Suprapubic skin (tissue), 4 donors: Measurements from ENCODE around the gene SLC9A8.
"Not testable (repeated sequence)": the region's sequence is repeated elsewhere in the genome, so short reads cannot be mapped to it uniquely, and the experiment has no call there.

Source experiments
- EP300 ChIP-seq: sonication (generic); formaldehyde crosslinking; IDR thresholded peaks from one replicate; pipeline ENCODE4 v1.6.1; 2017; ENCODE audit warnings: antibody characterized with exemption
- POLR2AphosphoS5 ChIP-seq, 3 donors: sonication (generic); formaldehyde crosslinking; IDR thresholded peaks; one replicate each; pipeline ENCODE4 v1.6.1; 2017; ENCODE audit warnings: antibody characterized with exemption in 3 of 3
- TF ChIP-seq, protein P1 (sequence below), 2 donors: fragments of 200-600 bp in 1 of 2; fragments of 450-650 bp in 1 of 2; sonication (generic) in 1 of 2; IDR thresholded peaks; one replicate each; pipeline ENCODE4 v1.5.1; 2016 to 2019; ENCODE audit warnings: antibody characterized with exemption in 2 of 2, mild to moderate bottlenecking in 1 of 2, moderate library complexity in 1 of 2

DNA sequence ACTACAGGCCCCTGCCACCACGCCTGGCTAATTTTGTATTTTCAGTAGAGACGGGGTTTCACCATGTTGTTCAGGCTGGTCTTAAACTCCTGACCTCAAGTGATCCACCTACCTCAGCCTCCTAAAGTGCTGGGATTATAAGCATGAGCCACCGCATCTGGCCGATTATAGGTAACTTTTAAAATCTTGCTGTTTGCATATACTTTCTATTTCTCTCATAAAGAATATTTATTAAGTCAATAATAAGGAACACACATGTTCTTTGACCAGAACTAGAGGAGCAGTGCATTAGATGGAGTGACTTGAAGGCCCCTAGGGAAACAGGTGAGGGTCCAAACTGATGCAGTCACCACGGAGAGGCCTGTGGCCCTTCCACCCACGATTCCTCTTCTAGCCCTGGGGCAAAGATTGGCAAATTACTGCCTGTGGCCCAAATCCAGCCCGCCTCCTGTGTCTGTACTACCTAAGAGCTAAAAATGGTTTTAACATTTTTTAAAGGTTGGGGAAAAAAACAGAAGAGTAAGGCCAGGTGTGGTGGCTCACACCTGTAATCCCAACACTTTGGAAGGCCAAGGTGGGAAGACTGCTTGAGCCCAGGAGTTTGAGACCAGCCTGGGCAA lies 83.0 kb downstream of the SLC9A8 start:
- TF ChIP-seq, protein P1, sequence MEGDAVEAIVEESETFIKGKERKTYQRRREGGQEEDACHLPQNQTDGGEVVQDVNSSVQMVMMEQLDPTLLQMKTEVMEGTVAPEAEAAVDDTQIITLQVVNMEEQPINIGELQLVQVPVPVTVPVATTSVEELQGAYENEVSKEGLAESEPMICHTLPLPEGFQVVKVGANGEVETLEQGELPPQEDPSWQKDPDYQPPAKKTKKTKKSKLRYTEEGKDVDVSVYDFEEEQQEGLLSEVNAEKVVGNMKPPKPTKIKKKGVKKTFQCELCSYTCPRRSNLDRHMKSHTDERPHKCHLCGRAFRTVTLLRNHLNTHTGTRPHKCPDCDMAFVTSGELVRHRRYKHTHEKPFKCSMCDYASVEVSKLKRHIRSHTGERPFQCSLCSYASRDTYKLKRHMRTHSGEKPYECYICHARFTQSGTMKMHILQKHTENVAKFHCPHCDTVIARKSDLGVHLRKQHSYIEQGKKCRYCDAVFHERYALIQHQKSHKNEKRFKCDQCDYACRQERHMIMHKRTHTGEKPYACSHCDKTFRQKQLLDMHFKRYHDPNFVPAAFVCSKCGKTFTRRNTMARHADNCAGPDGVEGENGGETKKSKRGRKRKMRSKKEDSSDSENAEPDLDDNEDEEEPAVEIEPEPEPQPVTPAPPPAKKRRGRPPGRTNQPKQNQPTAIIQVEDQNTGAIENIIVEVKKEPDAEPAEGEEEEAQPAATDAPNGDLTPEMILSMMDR (IDR thresholded peaks at IDR 0.05) = not testable (repeated sequence)
- not testable (repeated sequence) for TF ChIP-seq EP300; POLR2AphosphoS5 (IDR thresholded peaks at IDR 0.05)
